Parathyroid adenoma (tissue), 2 donors: ENCODE data around the gene MGRN1.

Source experiments
- H2AFZ ChIP-seq: fragments of 300-600 bp; sonication (generic); one replicate; pipeline ENCODE4 v1.7.0; 2017; ENCODE audit warnings: antibody characterized with exemption, mild to moderate bottlenecking
- H3K27ac ChIP-seq: fragments of 300-600 bp; sonication (generic); one replicate; pipeline ENCODE4 v1.7.0; 2017
- H3K27me3 ChIP-seq: fragments of 300-600 bp; sonication (generic); one replicate; pipeline ENCODE4 v1.7.0; 2017; ENCODE audit warnings: low read length; ENCODE audit not compliant: control insufficient read depth, insufficient read depth
- H3K36me3 ChIP-seq: fragments of 300-600 bp; sonication (generic); one replicate; pipeline ENCODE4 v1.7.0; 2017; ENCODE audit warnings: low read length; ENCODE audit not compliant: control insufficient read depth, insufficient read depth
- H3K4me1 ChIP-seq: fragments of 300-600 bp; sonication (generic); one replicate; pipeline ENCODE4 v1.7.0; 2017; ENCODE audit warnings: control low read depth
- H3K4me2 ChIP-seq: fragments of 300-600 bp; sonication (generic); one replicate; pipeline ENCODE4 v1.7.0; 2017; ENCODE audit warnings: low read length
- H3K4me3 ChIP-seq: fragments of 300-600 bp; sonication (generic); one replicate; pipeline ENCODE4 v1.7.0; 2017; ENCODE audit warnings: low read depth, low read length
- H3K79me2 ChIP-seq: fragments of 300-600 bp; sonication (generic); one replicate; pipeline ENCODE4 v1.7.0; 2017; ENCODE audit warnings: control low read depth
- H3K9ac ChIP-seq: fragments of 300-600 bp; sonication (generic); one replicate; pipeline ENCODE4 v1.7.0; 2017; ENCODE audit warnings: mild to moderate bottlenecking
- H3K9me3 ChIP-seq: fragments of 300-600 bp; sonication (generic); one replicate; pipeline ENCODE4 v1.7.0; 2017; ENCODE audit warnings: low read length; ENCODE audit not compliant: control insufficient read depth
- CTCF ChIP-seq: fragments of 300-600 bp; sonication (generic); IDR thresholded peaks from one replicate; pipeline ENCODE4 v1.7.0; 2017; ENCODE audit warnings: antibody characterized with exemption, mild to moderate bottlenecking
- donor health status: primary hyperparathyroidism.

MGRN1 gene

DNA sequence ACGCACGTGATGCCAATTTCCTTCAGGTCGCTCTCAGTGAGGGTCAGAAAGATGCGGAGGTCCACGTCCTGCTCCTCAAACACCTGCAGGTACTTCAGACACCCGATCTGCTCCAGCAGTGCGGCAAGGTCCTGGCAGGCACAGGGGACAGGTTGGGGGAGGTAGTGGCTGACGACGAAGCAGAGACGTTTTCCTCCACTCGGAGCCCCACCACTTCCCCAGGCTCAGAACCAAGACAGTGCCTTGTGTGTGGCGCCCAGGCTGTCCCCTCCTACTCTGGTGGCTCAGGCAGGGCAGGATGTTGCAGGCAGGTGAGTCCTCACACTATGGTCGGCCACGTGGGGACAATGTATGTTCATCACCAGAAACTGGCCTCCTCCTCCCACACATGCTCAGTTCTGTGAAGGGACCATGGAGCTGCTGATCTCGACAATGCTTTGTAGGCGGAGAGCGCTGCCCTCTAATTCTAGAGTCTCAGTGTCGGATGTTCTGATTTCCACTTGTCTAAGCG lies 74.5 kb downstream of the MGRN1 start:
- H3K9ac ChIP-seq = no peak overlapping the region
- no peak overlapping the region for H2AFZ ChIP-seq
- H3K4me3 ChIP-seq = no peak overlapping the region
- TF ChIP-seq CTCF = no peak
- H3K9me3 ChIP-seq = no peaks in the 10 kb centered on the region
- no peak overlapping the region for H3K27ac ChIP-seq
- no peaks in the 10 kb centered on the region for H3K36me3 ChIP-seq
- no peaks in the 10 kb centered on the region for H3K79me2 ChIP-seq
- no peak overlapping the region for H3K4me2 ChIP-seq
- no peaks in the 10 kb centered on the region for H3K27me3 ChIP-seq
- no peaks in the 10 kb centered on the region for H3K4me1 ChIP-seq

DNA sequence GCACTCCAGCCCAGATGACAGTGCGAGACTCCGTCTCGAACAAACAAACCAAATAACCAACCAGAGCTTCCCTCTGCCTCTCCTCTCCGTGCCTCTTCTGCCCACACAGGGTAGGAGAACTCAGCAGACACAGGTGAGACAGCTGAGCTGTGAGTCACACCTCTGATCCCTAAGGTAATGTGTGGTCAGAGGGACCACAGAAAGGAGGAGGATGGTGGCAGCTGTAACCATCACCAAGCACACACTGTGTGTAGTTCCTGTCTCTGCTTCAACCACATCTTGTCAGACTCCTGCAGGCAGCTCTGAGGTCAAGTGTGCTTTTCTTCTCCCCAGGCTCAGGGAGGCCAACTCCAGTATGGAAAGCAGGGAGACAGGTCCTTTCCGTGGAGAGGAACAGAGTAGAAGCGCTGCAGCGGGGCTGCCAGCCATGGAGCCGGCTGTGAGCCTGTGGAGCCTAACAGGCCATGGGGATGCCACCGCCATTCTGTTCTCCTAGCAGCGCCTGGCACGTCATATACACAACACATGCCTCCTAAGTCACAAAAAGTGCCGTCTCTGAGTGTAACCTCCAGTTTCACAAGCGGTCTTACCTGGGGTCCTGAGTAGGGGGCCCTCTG lies 75.9 kb downstream of the MGRN1 start:
- no peak overlapping the region for H2AFZ ChIP-seq
- no peak overlapping the region for H3K4me3 ChIP-seq
- H3K27ac ChIP-seq = no peak overlapping the region
- no peaks in the 10 kb centered on the region for H3K4me1 ChIP-seq
- no peaks in the 10 kb centered on the region for H3K36me3 ChIP-seq
- no peak overlapping the region for H3K9ac ChIP-seq
- no peaks in the 10 kb centered on the region for H3K27me3 ChIP-seq
- TF ChIP-seq CTCF = no peak
- H3K9me3 ChIP-seq = no peaks in the 10 kb centered on the region
- H3K79me2 ChIP-seq = no peaks in the 10 kb centered on the region
- H3K4me2 ChIP-seq = no peak overlapping the region

DNA sequence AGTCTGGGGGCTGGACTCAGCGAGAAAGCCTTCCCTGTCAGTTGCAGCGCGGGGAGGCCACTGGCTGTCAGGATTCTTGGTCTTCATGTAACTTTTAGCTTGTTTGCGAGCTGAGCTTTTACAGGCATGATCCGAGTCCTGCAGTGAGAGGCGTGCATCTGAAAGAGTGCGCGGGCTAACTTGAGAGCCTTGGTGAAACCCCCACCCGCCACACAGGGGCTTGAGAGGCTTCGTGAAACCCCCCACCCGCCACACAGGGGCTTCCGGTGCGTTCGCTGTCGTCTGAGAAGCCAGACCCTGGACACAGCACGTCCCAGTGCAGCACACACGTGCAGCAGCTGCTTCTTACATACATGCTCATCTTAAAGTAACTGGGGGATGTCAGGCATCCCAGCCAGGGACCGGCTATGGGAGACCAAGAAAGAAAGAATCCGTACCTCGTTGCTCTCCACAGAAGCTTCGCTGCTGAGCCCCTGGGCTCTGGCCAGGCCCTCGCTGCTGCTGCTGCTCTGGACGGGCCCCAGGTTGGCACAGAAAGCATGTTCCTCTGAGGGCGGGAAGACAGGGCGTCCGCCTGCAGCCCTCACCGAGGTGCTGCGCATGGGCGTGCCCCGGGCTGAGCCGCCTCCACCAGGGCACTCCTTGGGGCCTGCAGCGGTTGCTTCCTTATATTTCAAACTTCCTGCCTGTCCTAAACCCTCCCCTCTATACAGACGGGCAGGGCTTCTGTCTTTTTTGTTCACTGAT lies 76.5 kb downstream of the MGRN1 start:
- H3K4me1 ChIP-seq = no peaks in the 10 kb centered on the region
- H3K27me3 ChIP-seq = no peaks in the 10 kb centered on the region
- H3K9ac ChIP-seq = no peak overlapping the region
- no peaks in the 10 kb centered on the region for H3K9me3 ChIP-seq
- H3K27ac ChIP-seq = no peak overlapping the region
- H3K79me2 ChIP-seq = no peaks in the 10 kb centered on the region
- no peak overlapping the region for H2AFZ ChIP-seq
- no peak for TF ChIP-seq CTCF
- H3K4me3 ChIP-seq = no peak overlapping the region
- H3K36me3 ChIP-seq = no peaks in the 10 kb centered on the region
- no peak overlapping the region for H3K4me2 ChIP-seq

DNA sequence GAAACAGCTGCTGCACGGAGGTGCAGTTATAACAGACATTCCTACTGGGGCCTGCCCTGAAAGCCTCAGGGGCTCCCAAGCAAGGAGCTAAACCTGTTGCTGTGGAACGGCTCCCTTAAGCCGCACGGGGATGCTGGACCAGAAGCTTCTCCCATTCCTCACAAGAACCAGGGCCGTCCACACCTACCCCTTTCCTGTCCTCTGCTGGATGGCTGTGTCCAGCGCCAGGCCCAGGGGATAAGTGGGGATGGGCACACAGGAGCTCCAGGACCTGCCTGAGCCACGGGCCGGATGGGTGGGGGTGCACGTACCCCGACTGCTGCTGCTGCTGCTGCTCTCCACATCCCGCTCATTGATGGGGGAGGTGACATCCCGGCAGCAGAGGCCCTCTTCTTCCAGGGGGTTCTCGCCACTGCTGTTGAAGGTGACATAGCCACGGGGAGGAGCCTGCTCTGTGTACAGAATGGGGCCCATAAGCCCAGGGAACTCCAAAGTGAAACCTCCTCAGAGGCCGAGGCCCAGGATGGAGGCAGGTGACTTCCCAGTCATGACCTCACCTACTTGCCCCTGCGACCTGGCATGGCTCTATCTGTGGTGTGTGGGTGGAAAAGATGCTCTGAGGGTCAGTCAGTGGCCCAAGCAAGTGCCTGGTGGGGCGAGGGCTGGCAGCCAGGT lies 77.3 kb downstream of the MGRN1 start:
- Histone ChIP-seq H3K9ac (no peak overlapping the region), H3K27me3 (no peaks in the 10 kb centered on the region), H3K36me3 (no peaks in the 10 kb centered on the region), H3K4me3 (no peak overlapping the region), H3K9me3 (no peaks in the 10 kb centered on the region), H3K4me1 (no peaks in the 10 kb centered on the region), H3K79me2 (no peaks in the 10 kb centered on the region), H3K27ac (no peak overlapping the region), H2AFZ (no peak overlapping the region), H3K4me2 (no peak overlapping the region)
- no peak for TF ChIP-seq CTCF
